HPDE6-E6E7 (cell line): ENCODE results near the gene TOPAZ1.
A peak's percentile ranks its signal among the peaks of the same experiment; 100 is the strongest.

ENCODE experiments used
- DNase-seq: peaks from one replicate; pipeline ENCODE4 v3.0.0; 2011; ENCODE audit warnings: missing footprints; ENCODE audit errors: extremely low spot score

The TOPAZ1 gene

GRCh38 chr3:44242721-44243120, 1.0 kb downstream of the TOPAZ1 start:
- DNase-seq, result no peak

GRCh38 chr3:44248152-44248551, 6.5 kb downstream of the TOPAZ1 start:
- no peak for DNase-seq

GRCh38 chr3:44252332-44252959, 10.8 kb downstream of the TOPAZ1 start:
- DNase-seq, result no peak

GRCh38 chr3:44259404-44259803, 17.7 kb downstream of the TOPAZ1 start:
- no peak for DNase-seq

- DNase-seq, result no peak
Measured at GRCh38 chr3:44264146-44264545, 22.5 kb downstream of the TOPAZ1 start.

- no peak for DNase-seq
Measured at GRCh38 chr3:44265815-44266214, 24.1 kb downstream of the TOPAZ1 start.

- no peak for DNase-seq
Measured at GRCh38 chr3:44272191-44272590, 30.5 kb downstream of the TOPAZ1 start.

- no peak for DNase-seq
Measured at GRCh38 chr3:44277925-44278324, 36.2 kb downstream of the TOPAZ1 start.

- DNase-seq, result no peak
Measured at GRCh38 chr3:44280077-44280476, 38.4 kb downstream of the TOPAZ1 start.

- no peak for DNase-seq
Measured at GRCh38 chr3:44280631-44281030, 38.9 kb downstream of the TOPAZ1 start.

GRCh38 chr3:44284949-44285348, 43.3 kb downstream of the TOPAZ1 start:
- no peak for DNase-seq

- DNase-seq, result no peak
Measured at GRCh38 chr3:44289882-44290462, 48.3 kb downstream of the TOPAZ1 start.

- no peak for DNase-seq
Measured at GRCh38 chr3:44292276-44292675, 50.6 kb downstream of the TOPAZ1 start.

GRCh38 chr3:44292947-44293346, 51.3 kb downstream of the TOPAZ1 start:
- DNase-seq, result no peak

GRCh38 chr3:44297255-44297654, 55.6 kb downstream of the TOPAZ1 start:
- no peak for DNase-seq

- DNase-seq, result no peak
Measured at GRCh38 chr3:44301746-44302145, 60.1 kb downstream of the TOPAZ1 start.

GRCh38 chr3:44309500-44309899, 67.8 kb downstream of the TOPAZ1 start:
- DNase-seq, result no peak

GRCh38 chr3:44318891-44319311, 77.2 kb downstream of the TOPAZ1 start:
- DNase-seq, result no peak

GRCh38 chr3:44321335-44321734, 79.6 kb downstream of the TOPAZ1 start:
- no peak for DNase-seq

- DNase-seq, result peak; percentile 5
Measured at GRCh38 chr3:44323341-44323955, 81.8 kb downstream of the TOPAZ1 start.

GRCh38 chr3:44324584-44324983, 82.9 kb downstream of the TOPAZ1 start:
- no peak for DNase-seq

- no peak for DNase-seq
Measured at GRCh38 chr3:44326019-44326418, 84.3 kb downstream of the TOPAZ1 start.

- DNase-seq, result no peak
Measured at GRCh38 chr3:44326515-44326914, 84.8 kb downstream of the TOPAZ1 start.
